Nephron (organoid): Measurements from ENCODE around the gene THRA.

Experiments used
- H3K27ac Mint-ChIP-seq, 3 experiments: 2 replicates each; pipeline ENCODE4 v1.8.0; 2020; ENCODE audit warnings: mixed read lengths in 3 of 3, mild to moderate bottlenecking in 2 of 3, moderate library complexity in 1 of 3
- H3K27me3 Mint-ChIP-seq: 2 replicates; pipeline ENCODE4 v1.8.0; 2021; ENCODE audit warnings: low read depth, mild to moderate bottlenecking, moderate library complexity, mixed read lengths
- H3K36me3 Mint-ChIP-seq: 2 replicates; pipeline ENCODE4 v1.8.0; 2020; ENCODE audit warnings: low read depth, mixed read lengths
- H3K4me1 Mint-ChIP-seq: 2 replicates; pipeline ENCODE4 v1.8.0; 2020; ENCODE audit warnings: mixed read lengths
- H3K4me3 Mint-ChIP-seq, 3 experiments: 2 replicates each; pipeline ENCODE4 v1.8.0; 2020; ENCODE audit warnings: mild to moderate bottlenecking in 3 of 3, mixed read lengths in 3 of 3, moderate library complexity in 2 of 3
- H3K9me3 Mint-ChIP-seq: 2 replicates; pipeline ENCODE4 v1.8.0; 2020; ENCODE audit warnings: mixed read lengths
- TF ChIP-seq, protein P1 (sequence below), 3 experiments: fragments of 200-600 bp; sonication (generic); IDR thresholded peaks; one replicate each; pipeline ENCODE4 v1.5.0; 2021; ENCODE audit warnings: antibody characterized with exemption in 3 of 3; ENCODE audit not compliant: unreplicated experiment in 3 of 3

Gene THRA

GRCh38 chr17:40041196-40041595 lies 21.6 kb upstream of the THRA start:
- peaks cover 11% of the 10 kb centered on the region for H3K4me1 Mint-ChIP-seq
- H3K9me3 Mint-ChIP-seq = no peaks in the 10 kb centered on the region
- H3K4me3 Mint-ChIP-seq = no peak overlapping the region
- no peak overlapping the region for H3K27ac Mint-ChIP-seq
- no peaks in the 10 kb centered on the region for H3K27me3 Mint-ChIP-seq
- peaks cover 29% of the 10 kb centered on the region for H3K36me3 Mint-ChIP-seq
- TF ChIP-seq, protein P1, sequence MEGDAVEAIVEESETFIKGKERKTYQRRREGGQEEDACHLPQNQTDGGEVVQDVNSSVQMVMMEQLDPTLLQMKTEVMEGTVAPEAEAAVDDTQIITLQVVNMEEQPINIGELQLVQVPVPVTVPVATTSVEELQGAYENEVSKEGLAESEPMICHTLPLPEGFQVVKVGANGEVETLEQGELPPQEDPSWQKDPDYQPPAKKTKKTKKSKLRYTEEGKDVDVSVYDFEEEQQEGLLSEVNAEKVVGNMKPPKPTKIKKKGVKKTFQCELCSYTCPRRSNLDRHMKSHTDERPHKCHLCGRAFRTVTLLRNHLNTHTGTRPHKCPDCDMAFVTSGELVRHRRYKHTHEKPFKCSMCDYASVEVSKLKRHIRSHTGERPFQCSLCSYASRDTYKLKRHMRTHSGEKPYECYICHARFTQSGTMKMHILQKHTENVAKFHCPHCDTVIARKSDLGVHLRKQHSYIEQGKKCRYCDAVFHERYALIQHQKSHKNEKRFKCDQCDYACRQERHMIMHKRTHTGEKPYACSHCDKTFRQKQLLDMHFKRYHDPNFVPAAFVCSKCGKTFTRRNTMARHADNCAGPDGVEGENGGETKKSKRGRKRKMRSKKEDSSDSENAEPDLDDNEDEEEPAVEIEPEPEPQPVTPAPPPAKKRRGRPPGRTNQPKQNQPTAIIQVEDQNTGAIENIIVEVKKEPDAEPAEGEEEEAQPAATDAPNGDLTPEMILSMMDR (IDR thresholded peaks at IDR 0.05; ENCODE audit: unreplicated experiment in 3 of 3) = no peak

GRCh38 chr17:40056379-40057015 lies 6.3 kb upstream of the THRA start:
- H3K9me3 Mint-ChIP-seq = no peaks in the 10 kb centered on the region
- peak overlapping the region; percentile 58 to 72 (median 68) for H3K4me3 Mint-ChIP-seq
- TF ChIP-seq, protein P1 (IDR thresholded peaks at IDR 0.05; ENCODE audit: unreplicated experiment in 3 of 3) = no peak
- H3K27ac Mint-ChIP-seq = peak overlapping the region in 2 of 3 experiments; percentile 47 to 69
- peaks cover 22% of the 10 kb centered on the region for H3K27me3 Mint-ChIP-seq
- H3K4me1 Mint-ChIP-seq = peaks cover 36% of the 10 kb centered on the region
- peaks cover 10% of the 10 kb centered on the region for H3K36me3 Mint-ChIP-seq

- TF ChIP-seq, protein P1 (IDR thresholded peaks at IDR 0.05; ENCODE audit: unreplicated experiment in 3 of 3) = no peak
- H3K4me3 Mint-ChIP-seq = peak overlapping the region in 2 of 3 experiments; percentile 68 to 79
- H3K27ac Mint-ChIP-seq = peak overlapping the region; percentile 83 to 99 (median 95)
- H3K36me3 Mint-ChIP-seq = peaks cover 4% of the 10 kb centered on the region
- H3K4me1 Mint-ChIP-seq = peaks cover 44% of the 10 kb centered on the region
- no peaks in the 10 kb centered on the region for H3K9me3 Mint-ChIP-seq
- H3K27me3 Mint-ChIP-seq = peaks cover 24% of the 10 kb centered on the region
Observed at GRCh38 chr17:40058186-40058784, 4.5 kb upstream of the THRA start.

DNA sequence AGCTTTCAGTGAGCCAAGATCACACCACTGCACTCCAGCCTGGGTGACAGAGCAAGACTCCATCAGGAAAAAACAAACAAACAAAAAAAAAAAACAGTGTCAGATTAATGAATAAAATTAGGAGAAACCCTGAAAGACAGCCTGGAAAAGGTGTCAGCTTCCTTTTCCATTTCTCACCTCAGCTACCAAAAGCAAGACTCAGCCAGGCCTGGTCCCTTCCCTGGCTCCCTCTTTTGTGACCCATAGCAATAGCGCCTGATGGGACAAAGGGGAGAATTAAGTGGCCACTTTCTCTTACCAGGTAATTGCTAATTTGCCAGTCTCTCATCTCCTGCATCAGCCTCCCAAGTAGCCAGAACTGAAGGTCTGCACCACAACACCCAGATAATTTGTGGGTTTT lies 3.9 kb upstream of the THRA start:
- peaks cover 4% of the 10 kb centered on the region for H3K36me3 Mint-ChIP-seq
- peaks cover 45% of the 10 kb centered on the region for H3K4me1 Mint-ChIP-seq
- H3K9me3 Mint-ChIP-seq = no peaks in the 10 kb centered on the region
- TF ChIP-seq, protein P1 (IDR thresholded peaks at IDR 0.05; ENCODE audit: unreplicated experiment in 3 of 3) = no peak
- peaks cover 24% of the 10 kb centered on the region for H3K27me3 Mint-ChIP-seq
- peak overlapping the region in 2 of 3 experiments; percentile 83 to 95 for H3K27ac Mint-ChIP-seq
- H3K4me3 Mint-ChIP-seq = peak overlapping the region in 1 of 3 experiments; percentile 68

DNA sequence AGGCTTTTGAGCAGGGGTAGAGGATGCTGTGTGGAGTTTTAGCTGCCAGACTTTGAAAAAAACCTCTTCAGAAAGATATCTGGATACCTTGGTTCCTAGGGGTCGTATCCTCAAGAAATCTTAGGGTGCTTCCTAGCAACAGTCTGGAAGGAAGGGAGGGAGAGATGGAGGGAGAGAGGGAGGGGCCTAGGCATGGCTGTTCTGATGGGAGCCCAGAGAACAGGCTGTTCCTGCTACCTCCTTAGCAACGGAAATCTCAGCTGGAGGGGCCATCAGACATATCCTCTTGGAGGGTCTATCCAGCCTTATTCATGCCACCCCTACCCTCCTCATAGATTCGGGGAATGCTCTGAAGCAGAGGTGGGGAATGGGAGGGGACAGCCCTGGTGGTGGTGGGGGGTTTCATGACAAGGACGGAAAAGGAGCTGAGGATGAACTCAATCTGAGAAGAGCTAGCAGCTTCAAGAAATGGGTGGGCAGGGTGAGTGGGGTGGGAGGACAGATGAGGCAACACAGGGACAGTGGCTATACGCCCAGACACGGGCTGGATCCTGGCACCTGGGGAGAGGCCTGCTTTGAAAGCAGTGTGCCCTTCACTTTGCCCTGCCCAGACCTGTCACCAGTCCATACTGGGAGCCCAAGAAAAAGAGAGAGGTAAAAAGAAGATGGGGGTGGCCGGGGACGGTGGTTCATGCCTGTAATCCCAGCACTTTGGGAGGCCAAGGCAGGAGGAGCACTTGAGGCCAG lies 2.9 kb upstream of the THRA start:
- Mint-ChIP-seq H3K4me1 (peaks cover 47% of the 10 kb centered on the region), H3K36me3 (no peaks in the 10 kb centered on the region), H3K9me3 (no peaks in the 10 kb centered on the region), H3K4me3 (peak overlapping the region; percentile 27 to 55 (median 46)), H3K27ac (peak overlapping the region in 2 of 3 experiments; percentile 12 to 44), H3K27me3 (peaks cover 24% of the 10 kb centered on the region)
- TF ChIP-seq, protein P1 (IDR thresholded peaks at IDR 0.05; ENCODE audit: unreplicated experiment in 3 of 3) = no peak
